Ascending aorta (tissue), 2 donors: ENCODE data around the gene LRP1B. TPM values are rescaled to one million over a fixed set of nuclear protein-coding genes. Genes with fewer than 3 reads are reported as not detected.

Source experiments
- DNase-seq, 2 donors: peaks; one replicate each; pipeline ENCODE4 v3.0.0-alpha.2; 2019; ENCODE audit warnings: low spot score in 2 of 2
- H3K27ac ChIP-seq, 2 donors: fragments of 200-600 bp; sonication (generic); one replicate each; pipeline ENCODE4 v1.5.1; 2016 to 2017; ENCODE audit warnings: mild to moderate bottlenecking in 1 of 2
- H3K27me3 ChIP-seq: fragments of 200-600 bp; sonication (generic); one replicate; pipeline ENCODE4 v1.5.1; 2017
- H3K36me3 ChIP-seq, 2 donors: fragments of 200-600 bp; sonication (generic); one replicate each; pipeline ENCODE4 v1.5.1; 2016
- H3K4me1 ChIP-seq, 2 donors: fragments of 200-600 bp; sonication (generic); one replicate each; pipeline ENCODE4 v1.5.1; 2016 to 2017; ENCODE audit warnings: mild to moderate bottlenecking in 1 of 2
- H3K4me3 ChIP-seq, 2 donors: fragments of 200-600 bp; sonication (generic); one replicate each; pipeline ENCODE4 v1.5.1; 2016 to 2017; ENCODE audit warnings: mild to moderate bottlenecking in 1 of 2
- H3K9me3 ChIP-seq, 2 donors: fragments of 200-600 bp; sonication (generic); one replicate each; pipeline ENCODE4 v1.5.1; 2016
- CTCF ChIP-seq, 3 experiments: fragments of 200-600 bp in 2 of 3; fragments of 450-650 bp in 1 of 3; sonication (generic) in 2 of 3; IDR thresholded peaks; one replicate each; pipeline ENCODE4 v1.5.1; 2016 to 2019; ENCODE audit warnings: antibody characterized with exemption in 3 of 3, mild to moderate bottlenecking in 1 of 3, moderate library complexity in 1 of 3
- intact Hi-C: fragments of 100-400 bp; cut with DNase I; formaldehyde crosslinking; loops from one replicate; pipeline ENCODE4 v1.15.1; 2023
- total RNA-seq: library from RNA; depleted of rRNA; stranded (reverse); fragments of >200 nt; gene quantifications from one replicate; pipeline ENCODE4 v1.1.0, GENCODE V29; 2016

Gene LRP1B
- total RNA-seq, 1 donor from 2014 or later: not detected

GRCh38 chr2:141586985-141587384, 543.8 kb downstream of the LRP1B start:
- no peak for DNase-seq
- intact Hi-C loops: no loop called here
- no peak overlapping the region for H3K4me3 ChIP-seq

GRCh38 chr2:141582213-141582612, 548.6 kb downstream of the LRP1B start:
- Histone ChIP-seq H3K27ac (no peak overlapping the region), H3K36me3 (no peaks in the 10 kb centered on the region), H3K9me3 (no peaks in the 10 kb centered on the region), H3K4me3 (no peak overlapping the region), H3K4me1 (no peaks in the 10 kb centered on the region), H3K27me3 (no peaks in the 10 kb centered on the region)
- TF ChIP-seq CTCF (IDR thresholded peaks at IDR 0.05): no peak
- no peak for DNase-seq
- intact Hi-C loops: no loop called here

More at GRCh38 chr2:141586985-141587384, 543.8 kb downstream of the LRP1B start:
- no peak overlapping the region for H3K27ac ChIP-seq
- H3K27me3 ChIP-seq: no peaks in the 10 kb centered on the region
- H3K4me1 ChIP-seq: no peaks in the 10 kb centered on the region
- H3K9me3 ChIP-seq: no peaks in the 10 kb centered on the region
- TF ChIP-seq CTCF (IDR thresholded peaks at IDR 0.05): no peak
- H3K36me3 ChIP-seq: no peaks in the 10 kb centered on the region

- H3K27ac ChIP-seq: no peak overlapping the region
- intact Hi-C loops: no loop called here
- no peaks in the 10 kb centered on the region for H3K9me3 ChIP-seq
- no peak for TF ChIP-seq CTCF (IDR thresholded peaks at IDR 0.05)
- no peak overlapping the region for H3K4me3 ChIP-seq
- no peaks in the 10 kb centered on the region for H3K36me3 ChIP-seq
- H3K4me1 ChIP-seq: no peaks in the 10 kb centered on the region
- DNase-seq: no peak
- no peaks in the 10 kb centered on the region for H3K27me3 ChIP-seq
These were observed 551.7 kb downstream of the LRP1B start for GRCh38 chr2:141579071-141579470.

- no peaks in the 10 kb centered on the region for H3K9me3 ChIP-seq
- no peaks in the 10 kb centered on the region for H3K4me1 ChIP-seq
- intact Hi-C loops: no loop called here
- no peak for TF ChIP-seq CTCF (IDR thresholded peaks at IDR 0.05)
- H3K36me3 ChIP-seq: no peaks in the 10 kb centered on the region
- no peaks in the 10 kb centered on the region for H3K27me3 ChIP-seq
- H3K27ac ChIP-seq: no peak overlapping the region
- DNase-seq: no peak
- H3K4me3 ChIP-seq: no peak overlapping the region
These were observed 560.2 kb downstream of the LRP1B start for GRCh38 chr2:141570474-141571131.

- no peak overlapping the region for H3K4me3 ChIP-seq
- no peaks in the 10 kb centered on the region for H3K9me3 ChIP-seq
- intact Hi-C loops: no loop called here
- no peaks in the 10 kb centered on the region for H3K4me1 ChIP-seq
- H3K27me3 ChIP-seq: no peaks in the 10 kb centered on the region
- no peak overlapping the region for H3K27ac ChIP-seq
- TF ChIP-seq CTCF (IDR thresholded peaks at IDR 0.05): no peak
- H3K36me3 ChIP-seq: no peaks in the 10 kb centered on the region
- DNase-seq: no peak
These were observed 560.9 kb downstream of the LRP1B start for GRCh38 chr2:141569941-141570340.

- intact Hi-C loops: no loop called here
- no peaks in the 10 kb centered on the region for H3K4me1 ChIP-seq
- H3K36me3 ChIP-seq: no peaks in the 10 kb centered on the region
- H3K27me3 ChIP-seq: no peaks in the 10 kb centered on the region
- no peak overlapping the region for H3K4me3 ChIP-seq
- no peak for DNase-seq
- no peak overlapping the region for H3K27ac ChIP-seq
- TF ChIP-seq CTCF (IDR thresholded peaks at IDR 0.05): no peak
- no peaks in the 10 kb centered on the region for H3K9me3 ChIP-seq
These were observed 565.2 kb downstream of the LRP1B start for GRCh38 chr2:141565597-141565996.
